Daoy (cell line): ENCODE measurements around the gene LONRF2. TPM values are rescaled to one million over a fixed set of nuclear protein-coding genes. Genes with fewer than 3 reads are reported as not detected.

Experiments
- DNase-seq: peaks from one replicate; pipeline ENCODE4 v3.0.0-alpha.2; 2015; ENCODE audit warnings: low read depth
- total RNA-seq: library from RNA; depleted of rRNA; stranded (reverse); fragments of >200 nt; shearing (Covaris generic); gene quantifications from 2 replicates; pipeline ENCODE4 v1.2.3, GENCODE V29; 2014; rRNA removed

LONRF2 gene
- total RNA-seq, 1 experiment from 2014 or later: 0.17 TPM

GRCh38 chr2:100236166-100236565 is 86.1 kb downstream of the LONRF2 start:
- no peak for DNase-seq

GRCh38 chr2:100235581-100235980 is 86.7 kb downstream of the LONRF2 start:
- DNase-seq: no peak

- no peak for DNase-seq
These were observed 87.2 kb downstream of the LONRF2 start for GRCh38 chr2:100235098-100235497.

GRCh38 chr2:100234141-100234540 is 88.2 kb downstream of the LONRF2 start:
- DNase-seq: no peak

GRCh38 chr2:100233061-100233460 is 89.2 kb downstream of the LONRF2 start:
- no peak for DNase-seq

- DNase-seq: no peak
These were observed 91.5 kb downstream of the LONRF2 start for GRCh38 chr2:100230754-100231153.

- DNase-seq: no peak
These were observed 93.3 kb downstream of the LONRF2 start for GRCh38 chr2:100228967-100229366.

GRCh38 chr2:100228415-100228814 is 93.9 kb downstream of the LONRF2 start:
- no peak for DNase-seq

- no peak for DNase-seq
These were observed 97.2 kb downstream of the LONRF2 start for GRCh38 chr2:100224988-100225710.

GRCh38 chr2:100223502-100223901 is 98.8 kb downstream of the LONRF2 start:
- DNase-seq: no peak

Other genes starting within 250 kb of the LONRF2 start
- gene AFF3, start 179.9 kb downstream of the LONRF2 start, total RNA-seq: 5.7 and 8.9 TPM in 2 replicates
- 9.4 and 13.6 TPM in 2 replicates for gene CHST10, start 95.2 kb upstream of the LONRF2 start, total RNA-seq
- not detected in 2 replicates for gene NMS, start 148.0 kb upstream of the LONRF2 start, total RNA-seq
- 43.8 and 45.3 TPM in 2 replicates for gene PDCL3, start 240.5 kb upstream of the LONRF2 start, total RNA-seq